K562 (cell line): ENCODE results near the gene AMH. TPM values are rescaled to one million over a fixed set of nuclear protein-coding genes. Genes with fewer than 3 reads are reported as not detected.
A peak's percentile ranks its signal among the peaks of the same experiment; 100 is the strongest.

Experiments
- CXXC5 ChIP-seq: fragments of 250-450 bp; sonication (Bioruptor Pico); IDR thresholded peaks from 2 replicates; pipeline ENCODE4 v1.8.0; 2022; ENCODE audit warnings: inconsistent platforms, mild to moderate bottlenecking, moderate library complexity
- ELF4 ChIP-seq: fragments of 450-650 bp; formaldehyde crosslinking; IDR thresholded peaks from 2 replicates; pipeline ENCODE4 v1.4.0; 2022; ENCODE audit warnings: missing genetic modification characterization
- ETS1 ChIP-seq: conservative IDR thresholded peaks from 2 replicates; pipeline ENCODE4 v1.6.1; 2011; ENCODE audit warnings: low read depth, mild to moderate bottlenecking, low read length; ENCODE audit not compliant: control insufficient read depth
- FOXM1 ChIP-seq, 2 experiments: fragments of 450-650 bp in 1 of 2; sonication (generic) in 1 of 2; formaldehyde crosslinking in 1 of 2; IDR thresholded peaks; 2 replicates each; pipeline versions ENCODE4 v1.6.1 to v1.9.0; 2017 to 2022; ENCODE audit warnings: low read depth in 2 of 2, mild to moderate bottlenecking in 2 of 2, missing genetic modification reagents in 1 of 2, moderate library complexity in 1 of 2
- KLF13 ChIP-seq: fragments of 450-650 bp; IDR thresholded peaks from 2 replicates; pipeline ENCODE4 v1.6.1; 2016; ENCODE audit warnings: missing genetic modification characterization, low read depth, mild to moderate bottlenecking, missing compliant biosample characterization, moderate library complexity, borderline replicate concordance
- MAFG ChIP-seq: fragments of 450-650 bp; conservative IDR thresholded peaks from 2 replicates; pipeline ENCODE4 v1.6.1; 2016; ENCODE audit warnings: missing genetic modification characterization, missing compliant biosample characterization
- RBFOX2 ChIP-seq: fragments of 200-400 bp; formaldehyde crosslinking; IDR thresholded peaks from 2 replicates; pipeline ENCODE4 v1.6.1; 2017; ENCODE audit warnings: low read depth, mild to moderate bottlenecking, low read length, moderate library complexity
- SFPQ ChIP-seq: fragments of 200-400 bp; formaldehyde crosslinking; IDR thresholded peaks from 2 replicates; pipeline ENCODE4 v1.6.1; 2017; ENCODE audit warnings: mild to moderate bottlenecking, low read depth, low read length, moderate library complexity
- SP1 ChIP-seq: sonication (generic); formaldehyde crosslinking; IDR thresholded peaks from 2 replicates; pipeline ENCODE4 v1.8.1; 2022; ENCODE audit warnings: mild to moderate bottlenecking, missing genetic modification reagents
- SRSF3 ChIP-seq: fragments of 200-400 bp; formaldehyde crosslinking; IDR thresholded peaks from 2 replicates; pipeline ENCODE4 v1.6.1; 2016; ENCODE audit warnings: mild to moderate bottlenecking, low read length, moderate library complexity; ENCODE audit not compliant: insufficient read depth
- TOE1 ChIP-seq, 2 experiments: fragments of 450-650 bp in 1 of 2; sonication (generic) in 1 of 2; formaldehyde crosslinking in 1 of 2; IDR thresholded peaks; 2 replicates each; pipeline versions ENCODE4 v1.7.1 to v1.8.0; 2016 to 2022; ENCODE audit warnings: borderline replicate concordance in 2 of 2, mild to moderate bottlenecking in 2 of 2, antibody characterized with exemption in 1 of 2, inconsistent platforms in 1 of 2, low read depth in 1 of 2, missing genetic modification reagents in 1 of 2, moderate library complexity in 1 of 2
- ZBED1 ChIP-seq: IDR thresholded peaks from 2 replicates; pipeline ENCODE4 v1.6.1; 2014
- ZEB2 ChIP-seq: fragments of 450-650 bp; IDR thresholded peaks from 2 replicates; pipeline ENCODE4 v1.6.1; 2016
- ZFP30 ChIP-seq: fragments of 250-450 bp; sonication (Bioruptor Pico); IDR thresholded peaks from 2 replicates; pipeline ENCODE4 v1.8.0; 2022; ENCODE audit warnings: moderate library complexity, mild to moderate bottlenecking, inconsistent platforms, borderline replicate concordance
- ZKSCAN1 ChIP-seq: fragments of 150-350 bp; IDR thresholded peaks from 2 replicates; pipeline ENCODE4 v1.6.1; 2016; ENCODE audit warnings: low read depth, low read length
- ZNF121 ChIP-seq: sonication (generic); formaldehyde crosslinking; conservative IDR thresholded peaks from 2 replicates; pipeline ENCODE4 v1.8.0; 2022; ENCODE audit warnings: missing genetic modification reagents
- ZNF583 ChIP-seq: fragments of 250-450 bp; sonication (Bioruptor Pico); IDR thresholded peaks from 2 replicates; pipeline ENCODE4 v1.4.0; 2020
- ZNF644 ChIP-seq: fragments of 200-800 bp; sonication (Bioruptor generic); IDR thresholded peaks from 2 replicates; pipeline ENCODE4 v1.6.1; 2016; ENCODE audit warnings: low read depth, missing genetic modification characterization, missing compliant biosample characterization
- polyA plus RNA-seq, 8 experiments: library from polyadenylated mRNA; depleted of rRNA in 4 of 8; stranded (reverse) in 5 of 8; unstranded in 3 of 8; fragments of >200 nt; fragmentation: Nextera tagmentation in 2 of 8; fragmentation: Illumina TruSeq in 1 of 8; extraction: Ambion mirVana in 2 of 8; extraction: Trizol in 1 of 8; gene quantifications; 2 replicates each; pipeline versions ENCODE4 v1.2.1 to v1.2.3, GENCODE V29; 2011 to 2014; ENCODE audit warnings: inconsistent platforms in 1 of 8, missing spikeins in 1 of 8
- total RNA-seq, 7 experiments: library from RNA; depleted of rRNA in 6 of 7; stranded (reverse); fragments of >200 nt in 6 of 7; fragmentation: Illumina TruSeq in 2 of 7; extraction: Trizol in 2 of 7; gene quantifications; 2 replicates each; pipeline versions ENCODE4 v1.2.1 to v1.2.3, GENCODE V29; 2011 to 2021; ENCODE audit warnings: low replicate concordance in 1 of 7
- TF ChIP-seq, protein P1 (sequence below): fragments of 450-650 bp; formaldehyde crosslinking; IDR thresholded peaks from 2 replicates; pipeline ENCODE4 v1.4.0; 2022; ENCODE audit warnings: mild to moderate bottlenecking, moderate library complexity
- TF ChIP-seq, protein P2 (sequence below), 3 experiments: IDR thresholded peaks in 2 of 3; conservative IDR thresholded peaks in 1 of 3; 2 replicates each; pipeline ENCODE4 v1.5.1; 2011 to 2012; ENCODE audit warnings: low read length in 3 of 3, mild to moderate bottlenecking in 3 of 3, control low read depth in 2 of 3, improper control_type of control experiment in 1 of 3, inconsistent platforms in 1 of 3, low read depth in 1 of 3, mixed read lengths in 1 of 3, moderate library complexity in 1 of 3; ENCODE audit not compliant: insufficient read depth in 2 of 3

AMH gene
- total and polyA plus RNA-seq, 9 of the 15 experiments (the other 6 are each of a cell fraction or from before 2014, with no cell fraction given), result 0.29 to 27.4 (median 2.6) TPM; not detected in 2

GRCh38 chr19:2273356-2274184, 24.4 kb downstream of the AMH start (continued):
- TF ChIP-seq, protein P1, sequence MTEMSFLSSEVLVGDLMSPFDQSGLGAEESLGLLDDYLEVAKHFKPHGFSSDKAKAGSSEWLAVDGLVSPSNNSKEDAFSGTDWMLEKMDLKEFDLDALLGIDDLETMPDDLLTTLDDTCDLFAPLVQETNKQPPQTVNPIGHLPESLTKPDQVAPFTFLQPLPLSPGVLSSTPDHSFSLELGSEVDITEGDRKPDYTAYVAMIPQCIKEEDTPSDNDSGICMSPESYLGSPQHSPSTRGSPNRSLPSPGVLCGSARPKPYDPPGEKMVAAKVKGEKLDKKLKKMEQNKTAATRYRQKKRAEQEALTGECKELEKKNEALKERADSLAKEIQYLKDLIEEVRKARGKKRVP (CRISPR knock-in tag), result peak; percentile 12; the same call in 1 of the 2 replicates
- TF ChIP-seq, protein P2, sequence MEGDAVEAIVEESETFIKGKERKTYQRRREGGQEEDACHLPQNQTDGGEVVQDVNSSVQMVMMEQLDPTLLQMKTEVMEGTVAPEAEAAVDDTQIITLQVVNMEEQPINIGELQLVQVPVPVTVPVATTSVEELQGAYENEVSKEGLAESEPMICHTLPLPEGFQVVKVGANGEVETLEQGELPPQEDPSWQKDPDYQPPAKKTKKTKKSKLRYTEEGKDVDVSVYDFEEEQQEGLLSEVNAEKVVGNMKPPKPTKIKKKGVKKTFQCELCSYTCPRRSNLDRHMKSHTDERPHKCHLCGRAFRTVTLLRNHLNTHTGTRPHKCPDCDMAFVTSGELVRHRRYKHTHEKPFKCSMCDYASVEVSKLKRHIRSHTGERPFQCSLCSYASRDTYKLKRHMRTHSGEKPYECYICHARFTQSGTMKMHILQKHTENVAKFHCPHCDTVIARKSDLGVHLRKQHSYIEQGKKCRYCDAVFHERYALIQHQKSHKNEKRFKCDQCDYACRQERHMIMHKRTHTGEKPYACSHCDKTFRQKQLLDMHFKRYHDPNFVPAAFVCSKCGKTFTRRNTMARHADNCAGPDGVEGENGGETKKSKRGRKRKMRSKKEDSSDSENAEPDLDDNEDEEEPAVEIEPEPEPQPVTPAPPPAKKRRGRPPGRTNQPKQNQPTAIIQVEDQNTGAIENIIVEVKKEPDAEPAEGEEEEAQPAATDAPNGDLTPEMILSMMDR (IDR thresholded peaks at IDR 0.05 in 2 of 3, conservative IDR thresholded peaks at IDR 0.05 in 1 of 3; ENCODE audit: insufficient read depth in 2 of 3, low read depth in 1 of 3, low read length in 3 of 3), result peak; percentile 86 to 92 (median 92)
- TF ChIP-seq MAFG (tag), result no peak
- TF ChIP-seq ETS1, result peak; percentile 94
- TF ChIP-seq ZKSCAN1, result 0 out of 2 replicates have a peak, but pooled peaks have one; percentile 52
- TF ChIP-seq ZNF121, result no peak
- TF ChIP-seq SP1 (CRISPR knock-in tag), result peak; percentile 82; the same call in 1 of the 2 replicates
- TF ChIP-seq FOXM1 (IDR thresholded peaks at IDR 0.05; ENCODE audit: low read depth), result no peak
- TF ChIP-seq FOXM1 (CRISPR knock-in tag; IDR thresholded peaks at IDR 0.05; ENCODE audit: low read depth), result no peak
- TF ChIP-seq RBFOX2, result peak; percentile 84
- peak; percentile 62; the same call in 1 of the 2 replicates for TF ChIP-seq KLF13 (tag)
- TF ChIP-seq CXXC5 (CRISPR knock-in tag), result peak; percentile 94
- TF ChIP-seq ZEB2, result 0 out of 2 replicates have a peak, but pooled peaks have one; percentile 40
- TF ChIP-seq ZNF644 (tag), result no peak
- TF ChIP-seq ZFP30 (CRISPR knock-in tag), result no peak
- peak; percentile 15; the same call in 1 of the 2 replicates for TF ChIP-seq TOE1 (IDR thresholded peaks at IDR 0.05; ENCODE audit: borderline replicate concordance)
- no peak for TF ChIP-seq TOE1 (CRISPR knock-in tag; IDR thresholded peaks at IDR 0.05; ENCODE audit: borderline replicate concordance, low read depth)
- TF ChIP-seq ELF4 (CRISPR knock-in tag), result peak; percentile 86; the same call in 1 of the 2 replicates
- no peak for TF ChIP-seq SRSF3
- no peak for TF ChIP-seq ZNF583 (CRISPR knock-in tag)
- TF ChIP-seq ZBED1, result peak; percentile 82; the same call in 1 of the 2 replicates
- no peak for TF ChIP-seq SFPQ
